Epithelial cell of esophagus (primary cell): Measurements from ENCODE around the gene VARS1.
"Not testable (repeated sequence)": the region's sequence is repeated elsewhere in the genome, so short reads cannot be mapped to it uniquely, and the experiment has no call there.

Experiments
- DNase-seq: peaks from one replicate; pipeline ENCODE4 v3.0.0; 2010; ENCODE audit warnings: low read depth
- H3K4me3 ChIP-seq: 2 replicates; pipeline ENCODE4 v1.5.1; 2011; ENCODE audit warnings: mild to moderate bottlenecking, low read length, control low read depth
- CTCF ChIP-seq: IDR thresholded peaks from 2 replicates; pipeline ENCODE4 v1.5.1; 2011; ENCODE audit warnings: low read depth, mild to moderate bottlenecking, low read length, control low read depth, inconsistent platforms; ENCODE audit not compliant: insufficient read depth; ENCODE audit errors: missing control alignments

The VARS1 gene

GRCh38 chr6:31827286-31828079 lies 31.9 kb upstream of the VARS1 start, which contains the start of gene HSPA1B:
TSS of gene HSPA1B (plus strand) at chr6:31827738. CDS start at chr6:31827951, 213 bp downstream.
- peak within 1 kb of the TSS; percentile 77 for H3K4me3 ChIP-seq
- DNase-seq: peak; percentile 100
- TF ChIP-seq CTCF: no peak

- peak overlapping the region; percentile 50 for H3K4me3 ChIP-seq
- TF ChIP-seq CTCF: no peak
- peak; percentile 83 for DNase-seq
Measured at GRCh38 chr6:31826793-31827285, 31.3 kb upstream of the VARS1 start.

GRCh38 chr6:31825553-31825952 lies 30.0 kb upstream of the VARS1 start:
- H3K4me3 ChIP-seq: peak overlapping the region; percentile 24
- no peak for DNase-seq
- no peak for TF ChIP-seq CTCF

- not testable (repeated sequence) for H3K4me3 ChIP-seq
Measured at GRCh38 chr6:31823592-31824196, 28.1 kb upstream of the VARS1 start.

GRCh38 chr6:31822036-31822821 lies 26.7 kb upstream of the VARS1 start:
- no peak for TF ChIP-seq CTCF
- peak overlapping the region; percentile 56 for H3K4me3 ChIP-seq
- DNase-seq: peak; percentile 80

More at GRCh38 chr6:31823592-31824196, 28.1 kb upstream of the VARS1 start:
- not testable (repeated sequence) for DNase-seq

- peak overlapping the region; percentile 56 for H3K4me3 ChIP-seq
- TF ChIP-seq CTCF: no peak
- peak; percentile 49 for DNase-seq
Measured at GRCh38 chr6:31821301-31822035, 25.9 kb upstream of the VARS1 start.

GRCh38 chr6:31820399-31820798 lies 24.8 kb upstream of the VARS1 start:
- DNase-seq, H3K4me3 ChIP-seq: not testable (repeated sequence)
